GM10248 (cell line): ENCODE results near the gene PTPRG.

Source experiments
- CTCF ChIA-PET: fragments of 300-600 bp; sonication (Branson Sonifier 250); formaldehyde crosslinking; extraction: SDS; loops from one replicate; lab custom pipeline; 2021; ENCODE audit warnings: antibody characterized with exemption; lab: Yijun Ruan, JAX
- POLR2A ChIA-PET: fragments of 350-650 bp; sonication (Branson Sonifier 250); formaldehyde crosslinking; extraction: SDS; loops from one replicate; lab custom pipeline; 2020; ENCODE audit warnings: antibody characterized with exemption; lab: Yijun Ruan, JAX
- DNase-seq: peaks from one replicate; pipeline ENCODE4 v3.0.0; 2012; ENCODE audit errors: extremely low spot score
- CTCF ChIP-seq: IDR thresholded peaks from 2 replicates; pipeline ENCODE4 v1.5.1; 2012; ENCODE audit warnings: mild to moderate bottlenecking, low read depth; ENCODE audit errors: extremely low read depth, missing control alignments, control extremely low read depth

PTPRG gene

DNA sequence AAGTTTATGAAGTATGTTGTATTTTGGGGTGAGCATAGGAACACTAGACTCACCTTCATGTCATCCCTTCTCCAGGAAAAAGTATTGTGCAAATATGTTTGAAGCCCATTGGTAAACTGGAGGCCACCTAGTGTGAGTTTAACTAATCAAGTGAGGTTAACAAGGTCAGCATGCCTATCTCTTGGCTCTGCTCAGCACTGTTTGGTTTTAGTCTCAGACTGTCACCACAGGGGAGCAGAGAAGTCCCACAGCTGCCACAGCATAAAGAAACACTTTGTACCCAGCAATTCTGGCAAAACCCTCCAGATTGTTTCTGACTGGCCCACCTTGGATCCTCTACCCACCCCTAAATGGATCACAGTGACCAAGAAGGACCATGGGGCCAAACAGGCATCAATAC, 659.2 kb downstream of the PTPRG start:
- DNase-seq = no peak
- no peak for TF ChIP-seq CTCF
- ChIA-PET CTCF (interaction anchor here (1.3 kb wide), 2 partner anchors 8 to 20 kb away, joined by 3 read pairs; no protein-coding TSS in a partner anchor), POLR2A (no interaction called here)

- POLR2A ChIA-PET = no interaction called here
- CTCF ChIA-PET = interaction anchor here (1.4 kb wide), 1 partner anchor 32 kb away, joined by 4 read pairs; no protein-coding TSS in a partner anchor
- no peak for TF ChIP-seq CTCF
- no peak for DNase-seq
These were observed 663.7 kb downstream of the PTPRG start for GRCh38 chr3:62225051-62225450.

- no peak for DNase-seq
- ChIA-PET CTCF (interaction anchor here (1.1 kb wide), 1 partner anchor 9 kb away, joined by 3 read pairs; no protein-coding TSS in a partner anchor), POLR2A (no interaction called here)
- TF ChIP-seq CTCF = no peak
These were observed 665.4 kb downstream of the PTPRG start for GRCh38 chr3:62226601-62227339.

DNA sequence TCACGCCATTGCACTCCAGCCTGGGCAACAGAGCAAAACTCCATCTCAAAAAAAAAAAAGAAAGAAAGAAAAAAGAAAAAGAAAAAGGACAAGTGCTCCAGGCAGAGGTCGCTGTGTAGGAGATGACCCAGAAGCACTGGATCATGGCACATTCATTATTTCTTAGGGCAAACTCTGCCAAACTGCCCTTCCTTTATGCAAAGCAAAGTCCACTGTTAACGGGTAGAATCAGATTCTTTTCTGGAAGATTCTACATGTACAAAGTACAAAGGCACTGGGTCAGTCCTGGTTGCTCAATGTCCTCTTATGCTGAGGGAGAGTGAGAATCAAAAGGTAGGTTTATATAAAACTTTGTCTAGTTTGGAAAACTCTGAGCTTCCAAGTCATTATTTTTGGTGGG, 667.1 kb downstream of the PTPRG start:
- no peak for TF ChIP-seq CTCF
- ChIA-PET POLR2A (no interaction called here), CTCF (interaction anchor here (1.3 kb wide), 1 partner anchor 10 kb away, joined by 3 read pairs; no protein-coding TSS in a partner anchor)
- no peak for DNase-seq

DNA sequence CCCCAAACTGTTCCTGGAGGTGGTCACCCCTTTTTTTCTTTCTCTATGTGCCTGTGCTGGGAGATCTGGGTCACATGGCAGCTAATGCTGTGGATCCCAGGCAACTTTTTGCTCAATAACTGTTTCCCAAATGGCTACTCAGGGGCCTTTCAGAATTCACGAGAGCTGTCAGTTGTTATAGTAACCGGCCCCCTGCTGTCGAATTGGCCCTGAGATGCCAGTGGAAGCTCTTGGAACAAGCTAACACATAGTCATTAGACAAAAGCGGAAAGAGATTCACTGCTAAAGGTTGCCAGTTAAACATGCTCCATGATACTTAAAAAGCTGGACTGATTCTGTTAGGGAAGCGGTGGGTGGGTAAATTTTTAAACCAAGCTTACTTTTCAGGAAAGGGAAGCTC, 667.8 kb downstream of the PTPRG start:
- POLR2A ChIA-PET = no interaction called here

DNA sequence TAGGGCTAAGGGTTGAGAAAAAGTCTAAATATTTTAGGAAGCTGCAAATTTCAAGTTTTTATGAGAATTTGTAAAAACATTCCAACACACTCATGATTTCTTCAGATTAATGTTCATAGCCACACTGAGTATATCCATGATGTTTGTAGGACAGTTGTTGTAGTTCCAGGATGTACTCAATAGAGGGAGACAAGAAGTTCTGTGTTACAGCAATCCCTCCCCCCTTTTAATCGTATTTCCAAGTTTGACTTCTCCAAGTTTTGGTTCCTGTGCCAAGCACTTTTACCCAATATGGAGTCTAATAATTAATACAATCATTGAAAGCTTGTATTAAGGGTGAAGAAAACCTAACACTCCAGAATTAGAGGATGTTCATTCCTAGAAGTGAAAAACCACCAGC, 668.5 kb downstream of the PTPRG start:
- ChIA-PET CTCF (interaction anchor here (1.3 kb wide), 1 partner anchor 8 kb away, joined by 3 read pairs; no protein-coding TSS in a partner anchor), POLR2A (no interaction called here)
- TF ChIP-seq CTCF = no peak
- no peak for DNase-seq

More for the DNA sequence above, 667.8 kb downstream of the PTPRG start:
- DNase-seq = no peak
- no peak for TF ChIP-seq CTCF
- CTCF ChIA-PET = interaction anchor here (1.3 kb wide), 1 partner anchor 9 kb away, joined by 3 read pairs; no protein-coding TSS in a partner anchor
